Forelimb muscle (tissue), 1 donor: ENCODE measurements around the gene LMNB1. TPM values are rescaled to one million over a fixed set of nuclear protein-coding genes. Genes with fewer than 3 reads are reported as not detected.
"Not testable (repeated sequence)": the region's sequence is repeated elsewhere in the genome, so short reads cannot be mapped to it uniquely, and the experiment has no call there.

Experiments
- DNase-seq: peaks from one replicate; pipeline ENCODE4 v3.0.0-alpha.2; 2013; ENCODE audit warnings: low read depth
- polyA plus RNA-seq: library from polyadenylated mRNA; unstranded; fragments of 120-200 nt; gene quantifications from one replicate; pipeline ENCODE4 v1.2.1, GENCODE V29; 2013; ENCODE audit not compliant: insufficient read length

Gene LMNB1
- polyA plus RNA-seq, 1 donor = 31.5 TPM

DNA sequence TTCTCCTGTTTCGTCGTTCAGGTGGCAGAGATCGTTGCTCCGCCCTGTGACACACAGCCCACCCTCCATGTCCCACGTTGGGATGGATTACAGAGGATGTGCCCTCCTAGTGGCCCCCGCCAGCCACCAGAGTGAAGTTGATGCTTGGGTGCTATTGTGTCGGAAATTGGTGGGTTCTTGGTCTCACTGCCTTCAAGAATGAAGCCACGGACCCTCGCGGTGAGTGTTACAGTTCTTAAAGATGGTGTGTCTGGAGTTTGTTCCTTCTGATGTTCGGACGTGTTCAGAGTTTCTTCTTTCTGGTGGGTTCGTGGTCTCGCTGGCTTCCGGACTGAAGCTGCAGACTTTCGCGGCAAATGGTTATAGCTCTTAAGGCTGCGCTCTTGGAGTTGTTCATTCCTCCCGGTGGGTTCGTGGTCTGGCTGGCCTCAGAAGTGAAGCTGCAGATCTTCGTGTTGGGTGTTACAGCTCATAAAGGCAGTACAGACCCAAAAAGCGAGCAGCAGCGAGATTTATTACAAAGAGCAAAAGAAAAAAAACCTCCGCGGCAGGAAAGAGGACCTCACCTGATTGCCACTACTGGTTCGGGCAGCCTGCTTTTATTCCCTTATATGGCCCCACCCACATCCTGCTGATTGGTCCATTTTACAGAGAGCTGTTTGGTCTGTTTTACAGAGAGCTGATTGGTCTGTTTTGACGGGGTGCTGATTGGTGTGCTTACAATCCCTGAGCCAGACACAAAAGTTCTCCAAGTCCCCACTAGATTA, 76.8 kb downstream of the LMNB1 start:
- DNase-seq = not testable (repeated sequence)

DNA sequence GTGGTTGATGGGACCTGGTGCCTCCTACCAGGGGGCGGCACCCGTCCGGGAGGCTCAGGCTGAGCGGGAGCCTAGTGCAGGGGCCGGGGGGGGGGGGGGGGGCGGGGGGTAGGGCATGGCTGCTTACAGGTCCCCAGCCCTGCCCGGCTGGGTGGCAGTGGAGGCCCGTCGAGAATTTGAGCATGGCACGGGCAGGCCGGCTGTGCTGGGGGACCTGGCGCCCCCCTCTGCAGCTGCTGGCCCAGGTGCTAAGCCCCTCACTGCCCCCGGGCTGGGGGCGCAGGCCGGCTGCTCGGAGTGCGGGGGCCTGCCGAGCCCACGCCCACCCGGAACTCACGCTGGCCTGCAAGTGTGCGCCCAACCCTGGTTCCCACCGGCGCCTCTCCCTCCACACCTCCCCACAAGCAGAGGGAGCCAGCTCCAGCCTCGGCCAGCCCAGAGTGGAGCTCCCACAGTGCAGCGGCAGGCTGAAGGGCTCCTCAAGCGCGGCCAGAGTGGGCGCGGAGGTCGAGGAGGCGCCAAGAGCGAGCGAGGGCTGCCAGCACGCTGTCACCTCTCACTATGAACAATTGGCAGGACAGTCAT, 77.7 kb downstream of the LMNB1 start:
- DNase-seq = no peak

- no peak for DNase-seq
Observed at GRCh38 chr5:126855266-126855665, 78.3 kb downstream of the LMNB1 start.

GRCh38 chr5:126857472-126858410, 80.8 kb downstream of the LMNB1 start:
- DNase-seq = no peak

DNA sequence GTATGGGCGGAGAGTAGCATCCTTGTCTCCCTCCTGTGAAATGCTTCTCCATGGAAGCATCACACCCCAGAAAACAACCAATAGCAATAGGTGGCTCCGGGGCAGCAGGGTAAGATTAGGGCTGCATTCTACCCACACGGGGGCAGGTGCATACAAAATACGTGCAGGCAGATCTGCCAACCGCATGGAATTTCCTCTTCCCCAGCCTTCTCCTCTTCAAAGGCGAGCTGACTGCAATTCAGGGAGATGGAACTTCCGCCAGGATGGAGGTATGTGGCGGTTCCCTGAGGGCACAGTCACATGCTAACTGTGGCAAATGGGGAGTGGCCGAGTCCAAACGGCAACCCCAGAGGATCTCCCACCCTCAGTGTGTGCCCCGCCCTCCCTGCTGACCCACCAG, 81.5 kb downstream of the LMNB1 start:
- DNase-seq = no peak

GRCh38 chr5:126863402-126863801, 86.5 kb downstream of the LMNB1 start:
- DNase-seq = no peak

GRCh38 chr5:126864042-126864688, 87.2 kb downstream of the LMNB1 start:
- no peak for DNase-seq

DNA sequence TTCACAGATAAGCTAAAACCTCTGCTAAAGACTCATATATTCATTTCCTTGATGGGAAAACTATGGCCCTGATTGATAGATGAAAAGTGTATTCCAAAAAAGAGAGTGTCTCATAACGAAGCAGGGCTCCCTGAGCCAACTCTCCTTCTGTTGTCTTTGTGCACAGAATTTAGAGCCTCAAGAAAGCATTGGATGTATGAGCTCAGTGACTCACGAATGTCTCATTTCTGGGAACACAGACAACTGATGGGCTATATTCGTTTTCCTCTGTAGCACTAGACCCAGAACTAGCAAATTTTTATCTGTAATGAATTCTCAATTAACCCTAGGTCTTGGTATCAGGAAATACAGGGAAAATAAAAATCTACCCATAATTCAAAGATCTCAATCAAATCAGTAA, 88.4 kb downstream of the LMNB1 start:
- no peak for DNase-seq

GRCh38 chr5:126866851-126867636, 90.1 kb downstream of the LMNB1 start:
- no peak for DNase-seq

GRCh38 chr5:126868338-126869004, 91.5 kb downstream of the LMNB1 start:
- no peak for DNase-seq

DNA sequence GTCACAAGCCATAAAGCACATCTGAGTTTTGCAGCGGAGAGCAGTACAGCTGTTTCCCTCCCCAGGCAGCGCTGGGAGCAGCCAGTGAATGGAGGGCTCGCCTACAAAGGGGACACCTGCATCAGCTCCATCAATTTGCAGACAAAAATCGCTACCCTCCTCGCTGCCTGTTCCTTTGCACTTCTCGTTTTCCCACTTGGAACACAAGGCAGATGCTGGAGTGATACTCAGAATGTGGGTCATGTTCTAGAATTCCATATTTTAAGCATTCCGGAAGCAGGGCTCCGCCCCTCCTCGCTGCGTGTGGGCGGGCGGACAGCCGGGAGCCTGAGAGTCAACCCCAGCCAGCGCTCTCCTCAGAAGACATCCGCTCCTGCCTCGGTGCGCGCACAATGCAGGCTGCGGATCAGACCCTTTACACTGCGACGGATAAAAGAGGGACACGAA, 92.1 kb downstream of the LMNB1 start:
- DNase-seq = no peak

DNA sequence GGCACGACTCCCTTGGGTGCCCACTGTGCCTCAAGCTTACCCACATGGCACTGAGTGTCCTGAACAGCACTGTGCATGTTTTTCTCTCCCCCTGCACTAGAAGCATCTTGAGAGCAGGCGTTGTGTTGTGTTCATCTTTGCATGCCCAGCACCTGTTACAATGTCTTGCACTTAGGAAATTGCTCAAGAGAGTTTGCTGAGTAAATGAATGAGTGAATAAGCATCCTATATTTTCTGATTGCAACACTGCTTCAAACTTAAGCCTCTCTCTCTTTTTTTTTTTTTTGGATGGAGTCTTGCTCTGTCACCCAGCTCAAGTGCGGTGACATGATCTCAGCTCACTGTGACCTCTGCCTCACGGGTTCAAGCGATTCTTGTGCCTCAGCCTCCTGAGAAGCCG, 94.5 kb downstream of the LMNB1 start:
- DNase-seq = no peak

DNA sequence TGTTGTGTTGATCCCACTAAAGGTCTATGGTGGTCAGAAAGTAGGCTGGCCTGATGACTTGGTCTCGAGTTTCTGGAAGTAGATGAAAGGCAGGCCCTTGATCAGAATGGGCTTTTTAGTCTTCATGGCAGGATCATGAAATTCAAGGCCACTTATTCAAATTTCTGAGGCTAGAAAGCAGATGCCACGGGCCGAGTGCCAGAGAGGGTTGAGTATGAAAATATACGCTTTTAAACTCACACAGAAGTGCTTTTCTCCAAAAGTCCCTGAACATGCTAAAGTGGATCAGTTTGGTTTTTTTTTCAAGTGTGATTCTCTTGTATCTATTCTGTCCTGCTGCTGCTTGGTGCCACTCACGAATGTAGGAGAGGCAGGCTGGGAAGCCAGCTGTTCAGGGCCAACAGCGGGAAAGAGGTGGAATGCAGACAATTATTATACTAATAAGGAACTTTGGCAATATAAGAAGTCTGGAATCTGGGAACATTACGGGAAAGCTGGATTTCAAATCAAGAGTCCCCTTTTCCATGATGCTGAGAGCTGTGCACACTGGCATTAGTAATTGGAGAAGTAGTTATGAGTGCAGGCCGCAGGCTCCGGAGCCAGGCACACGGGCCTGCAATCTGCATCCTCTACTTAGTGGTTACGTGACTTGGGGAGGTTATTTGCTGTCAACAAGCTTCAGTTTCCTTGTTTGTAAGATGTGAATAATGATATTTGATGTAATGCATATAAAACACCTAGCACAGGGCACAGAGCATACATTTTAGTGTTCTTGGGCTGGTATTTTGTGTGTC, 95.8 kb downstream of the LMNB1 start:
- DNase-seq = no peak

DNA sequence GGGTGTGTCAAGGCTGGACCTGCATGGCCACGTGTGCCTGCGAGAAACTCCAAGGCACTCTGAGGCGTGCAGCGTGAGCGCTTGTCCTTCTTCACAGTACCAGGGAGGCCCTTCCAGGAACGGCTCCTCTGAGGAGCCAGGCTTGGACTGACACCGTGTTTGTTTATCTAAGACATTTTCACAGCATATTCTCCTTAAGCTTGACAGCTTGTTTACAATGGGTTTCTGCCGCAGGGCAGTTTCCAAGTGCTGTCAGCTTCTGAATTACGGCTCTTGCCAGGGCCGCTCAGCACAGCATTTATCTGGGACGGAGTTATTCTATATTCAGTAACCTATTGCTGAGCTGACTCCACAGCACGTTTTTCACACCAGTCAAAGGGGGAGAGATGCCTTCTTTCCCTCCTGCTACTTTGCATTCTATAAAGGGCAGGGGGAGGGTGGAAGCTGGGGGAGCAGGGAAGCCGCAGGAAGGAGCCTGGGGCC, 98.4 kb downstream of the LMNB1 start:
- no peak for DNase-seq

DNA sequence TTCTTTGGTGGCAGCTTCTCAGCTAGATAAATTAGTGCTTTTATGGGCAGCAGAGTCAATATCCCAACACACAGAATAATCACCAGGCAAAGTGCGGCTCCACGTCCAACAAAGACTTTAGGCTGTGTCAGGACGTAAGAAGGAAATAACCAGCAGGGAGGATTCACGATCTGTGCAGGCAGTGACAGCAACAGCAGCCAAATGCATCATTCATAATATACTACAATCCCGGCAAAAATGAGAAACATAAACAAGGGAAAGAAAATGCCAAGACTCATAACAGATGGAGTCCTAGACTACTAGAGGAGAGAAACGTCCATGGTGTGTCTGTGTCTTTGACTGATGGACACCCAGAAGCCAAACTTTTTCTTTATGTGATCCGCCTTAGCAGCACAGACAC, 100.7 kb downstream of the LMNB1 start:
- no peak for DNase-seq

DNA sequence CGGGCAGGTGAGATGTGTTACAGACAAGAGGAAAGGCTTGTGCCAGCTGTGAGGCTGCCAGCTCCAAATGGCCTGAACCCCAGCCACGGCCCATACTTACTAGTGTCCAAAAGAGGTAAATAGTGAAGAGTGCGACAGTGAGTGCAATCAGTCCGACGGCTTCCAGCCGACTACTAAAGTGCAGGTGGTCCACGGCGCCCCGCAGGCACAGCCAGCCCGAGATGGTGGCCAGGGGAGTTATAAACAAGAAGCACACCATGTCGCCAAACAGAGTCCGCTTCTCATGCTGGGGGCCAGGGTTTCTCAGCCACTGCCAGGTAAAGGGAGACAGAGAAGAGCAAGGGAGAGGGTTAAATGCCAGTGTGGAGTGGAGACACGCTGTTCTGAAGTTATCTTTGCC, 101.1 kb downstream of the LMNB1 start:
- DNase-seq = no peak

DNA sequence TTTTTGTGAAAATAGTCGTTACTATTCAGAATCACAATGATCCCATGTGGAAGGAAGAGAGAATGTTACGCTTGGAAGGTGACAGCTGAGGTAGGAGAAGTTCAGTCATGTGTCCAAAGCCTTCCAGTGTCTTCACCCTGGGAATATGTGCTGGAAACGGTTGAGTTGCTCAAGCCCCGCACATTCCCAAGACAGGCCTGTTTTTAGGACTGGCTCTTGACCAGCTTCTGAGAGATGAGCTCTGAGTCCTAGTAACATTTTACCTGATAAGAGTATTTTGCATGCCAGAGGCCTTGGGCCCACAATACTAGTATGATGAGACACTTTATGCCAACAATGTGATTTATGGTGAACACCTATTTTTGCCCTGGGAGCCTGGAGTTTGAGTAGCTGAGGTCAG, 101.7 kb downstream of the LMNB1 start:
- no peak for DNase-seq

DNA sequence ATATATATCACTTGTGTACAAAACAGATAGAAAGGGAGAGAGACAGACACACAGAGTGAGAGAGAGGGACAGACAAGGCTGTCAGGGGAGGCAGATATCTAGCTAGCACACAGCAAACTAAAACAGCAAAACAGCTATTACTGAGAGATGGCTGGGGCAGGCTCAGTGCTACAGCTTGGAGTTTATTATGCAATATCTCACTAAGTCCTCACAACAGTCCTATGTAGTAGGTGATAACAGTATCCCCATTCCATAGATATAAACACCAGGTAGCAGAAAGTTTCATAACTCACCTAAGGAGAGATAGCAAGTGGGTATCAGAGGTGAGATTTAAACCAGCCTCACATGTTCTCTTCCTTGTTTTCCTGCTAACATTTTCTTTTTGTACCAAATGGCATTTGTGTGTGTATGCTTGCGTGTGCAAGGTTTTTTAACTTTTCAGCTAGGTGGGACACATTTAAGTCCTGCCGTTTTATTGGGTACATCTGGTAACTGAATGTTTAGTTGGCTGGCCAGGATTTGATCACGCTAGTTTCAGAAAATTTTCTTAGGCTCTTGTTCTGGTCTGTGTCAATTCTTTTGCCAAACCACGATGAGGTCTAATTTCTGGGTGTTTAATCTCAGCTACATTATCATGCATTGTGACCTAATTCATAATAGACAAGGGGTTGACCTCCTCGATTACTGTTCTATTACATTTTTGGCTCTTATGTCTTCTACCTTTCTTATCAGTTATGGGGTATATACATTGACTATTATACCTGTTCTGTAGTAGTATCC, 105.1 kb downstream of the LMNB1 start:
- no peak for DNase-seq
